Stimulated activated CD4-positive, alpha-beta T cell treated with anti-CD3 and anti-CD28 coated beads, Interleukin-2, amount 100 ng/mL, for 48 hours (primary cell): ENCODE results near the gene RIC3.

Experiments
- DNase-seq, 2 donors: peaks; one replicate each; pipeline ENCODE4 v3.0.0-alpha.2; 2020

RIC3 gene

DNA sequence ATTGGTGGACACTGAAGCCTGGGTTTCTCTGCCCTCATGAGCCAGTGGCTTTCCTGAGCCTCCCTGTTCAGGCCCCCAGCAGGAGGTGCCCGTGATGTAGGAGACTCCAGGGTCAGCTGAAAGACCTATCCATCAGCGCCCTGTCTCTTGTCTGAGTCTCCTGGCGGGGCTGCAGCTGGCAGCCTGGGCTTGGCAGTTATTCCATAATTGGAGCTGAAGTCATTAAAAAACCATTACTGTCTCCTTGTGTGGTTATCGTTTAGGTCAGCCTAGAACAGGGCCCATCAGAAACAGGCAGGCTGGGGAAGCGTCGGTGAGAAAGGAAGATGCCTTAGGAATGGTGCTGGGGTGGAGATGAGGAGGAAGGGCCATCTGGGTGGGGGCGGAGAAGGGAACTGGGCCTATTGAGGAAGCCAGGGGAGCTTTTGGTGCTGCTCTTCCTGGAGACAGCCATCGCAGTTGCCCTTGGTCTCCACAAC, 82.8 kb downstream of the RIC3 start:
- no peak for DNase-seq

DNA sequence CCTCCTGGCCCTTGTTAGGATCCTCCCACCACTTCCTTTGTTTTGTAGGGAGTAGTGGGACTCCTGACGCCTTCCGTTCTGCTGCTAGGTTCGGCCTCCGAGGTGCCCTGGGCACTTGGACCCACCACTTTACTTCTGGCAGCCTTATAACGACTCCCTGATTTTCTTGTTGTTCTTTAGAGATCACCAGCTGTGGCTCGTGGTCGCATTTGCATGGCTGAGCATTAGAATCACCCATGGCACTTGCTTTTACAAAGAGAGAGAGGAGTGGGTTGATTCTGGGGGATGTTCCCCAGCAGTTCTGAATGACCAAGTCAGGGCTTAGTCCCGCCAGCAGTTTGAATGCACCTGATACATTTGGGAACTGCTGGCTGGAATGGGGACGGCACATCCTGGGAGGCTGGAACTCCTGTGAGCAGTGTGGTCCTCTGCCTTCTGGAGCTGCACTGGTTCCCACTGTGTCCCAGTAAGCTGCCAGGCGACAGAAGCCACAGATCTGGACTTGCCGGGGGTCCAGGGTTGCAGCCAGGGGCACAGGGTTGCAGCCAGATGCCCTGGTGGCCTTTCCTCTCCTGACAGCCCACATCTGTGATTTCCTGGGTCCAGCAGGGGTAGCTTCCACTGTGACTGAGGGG, 83.7 kb downstream of the RIC3 start:
- no peak for DNase-seq

DNA sequence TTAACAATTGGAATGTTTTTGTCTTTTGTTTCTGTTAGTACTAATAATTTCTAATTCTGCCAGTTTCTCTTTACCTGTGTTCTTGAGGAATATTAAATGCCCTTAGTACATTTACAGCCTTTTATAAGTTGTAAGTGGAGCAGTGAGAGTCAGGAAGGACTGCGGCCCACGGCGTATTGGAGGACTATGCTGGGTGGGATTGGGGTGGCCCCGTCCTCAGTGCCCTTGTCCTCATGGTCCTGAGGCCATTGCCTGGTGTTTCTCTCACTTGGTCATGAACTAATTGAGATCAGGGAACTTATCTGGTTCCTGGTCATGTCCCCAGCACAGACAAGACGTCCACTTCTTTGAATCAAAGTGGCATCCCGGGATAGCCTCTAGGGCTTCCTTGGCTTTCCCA, 84.5 kb downstream of the RIC3 start:
- DNase-seq = no peak

DNA sequence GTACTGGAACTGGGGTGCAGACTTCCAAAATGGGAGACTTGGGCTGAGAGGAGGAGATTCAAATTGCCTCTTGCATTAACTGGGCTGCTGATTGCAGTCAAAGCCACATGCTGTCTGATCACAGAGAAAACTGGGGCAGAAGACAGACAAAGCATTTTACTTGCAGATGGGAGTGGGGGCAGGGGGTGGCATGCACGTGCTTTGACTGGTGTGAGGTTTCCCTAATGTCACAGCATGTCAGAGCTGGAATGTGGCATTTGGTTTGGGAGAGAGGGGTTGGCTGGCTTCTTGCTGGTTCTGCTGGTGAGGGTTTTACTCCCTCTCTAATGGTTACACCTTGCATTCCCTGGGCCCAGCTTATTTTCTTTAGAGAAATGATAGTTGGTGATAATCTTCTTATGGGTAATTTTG, 84.9 kb downstream of the RIC3 start:
- DNase-seq = no peak

DNA sequence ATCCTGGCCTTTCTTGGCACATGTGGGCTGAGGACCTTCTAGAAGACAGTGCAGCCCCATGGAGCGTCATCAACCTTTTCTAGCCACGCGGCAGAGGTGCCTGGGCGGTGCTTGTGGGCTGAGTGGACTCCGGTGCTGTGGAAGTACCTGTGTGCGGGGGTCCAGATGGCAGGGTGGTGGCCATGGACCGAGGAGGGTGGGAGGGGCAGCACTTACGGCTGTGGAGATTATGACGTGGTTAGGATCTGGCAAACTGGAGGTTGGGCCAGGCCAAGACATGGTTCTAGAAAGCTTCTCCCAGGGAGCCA, 85.8 kb downstream of the RIC3 start:
- DNase-seq = no peak

DNA sequence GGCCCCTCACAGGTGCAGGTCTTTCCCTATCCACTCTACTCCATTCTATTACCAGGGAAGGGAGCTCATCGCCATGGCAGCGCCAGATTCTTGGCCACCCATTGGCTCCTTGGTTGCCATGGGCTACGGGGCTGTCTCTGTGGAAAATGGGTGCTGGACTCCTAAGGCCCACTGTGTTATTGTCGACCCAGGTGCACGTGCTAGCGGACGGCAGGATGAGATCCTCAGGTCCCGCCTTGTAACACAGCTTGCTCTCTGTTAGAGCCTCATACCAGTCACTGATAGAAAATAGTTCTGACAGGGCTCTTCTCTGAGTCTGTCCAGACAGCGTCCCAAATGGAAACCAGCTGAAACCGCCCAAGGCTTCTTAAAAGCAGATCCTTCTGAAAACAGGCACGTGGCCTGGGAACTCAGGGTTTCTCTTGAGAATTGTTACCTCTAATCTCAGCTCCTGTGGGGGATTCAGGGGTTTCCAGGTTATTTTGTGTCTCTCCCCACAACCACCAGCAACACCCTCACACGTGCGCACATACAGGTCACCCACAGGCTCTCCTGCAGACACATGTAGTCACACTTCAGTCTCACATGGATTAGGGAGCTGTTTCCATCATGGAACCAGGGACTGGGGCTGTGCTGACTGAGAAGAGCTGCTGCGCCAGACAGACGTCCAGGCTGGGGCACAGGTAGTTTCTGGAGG, 86.3 kb downstream of the RIC3 start:
- no peak for DNase-seq

DNA sequence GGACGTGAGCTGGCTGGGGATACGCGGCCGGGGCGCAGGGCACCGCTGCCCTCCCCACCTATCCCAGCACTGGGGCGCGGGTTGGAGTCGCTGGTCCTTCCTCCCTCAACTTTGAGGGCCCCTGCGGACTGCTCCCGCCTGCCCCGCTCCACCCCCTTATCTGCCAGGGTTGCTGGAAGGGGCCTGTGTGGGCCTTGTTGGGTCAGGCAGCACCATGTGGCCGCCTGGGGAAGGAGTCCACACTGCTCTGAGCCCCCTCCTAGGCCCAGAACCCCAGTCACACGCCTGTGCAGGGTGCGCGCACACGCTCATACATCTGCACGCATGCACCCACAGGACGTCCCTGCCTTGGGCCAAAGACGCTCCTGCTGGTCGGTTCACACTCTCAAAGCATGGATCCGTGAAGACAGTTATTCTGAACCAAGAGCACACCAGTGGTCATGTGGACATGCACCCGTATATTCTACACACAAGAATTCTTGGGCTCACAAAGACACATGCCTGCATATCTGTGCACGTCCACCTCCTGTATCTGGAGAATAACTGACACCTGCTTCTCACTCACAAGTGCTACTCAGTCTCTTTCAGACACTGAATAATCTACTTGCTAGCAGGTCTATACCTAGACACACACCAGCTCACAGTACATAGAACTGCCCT, 87.1 kb downstream of the RIC3 start:
- DNase-seq = no peak

DNA sequence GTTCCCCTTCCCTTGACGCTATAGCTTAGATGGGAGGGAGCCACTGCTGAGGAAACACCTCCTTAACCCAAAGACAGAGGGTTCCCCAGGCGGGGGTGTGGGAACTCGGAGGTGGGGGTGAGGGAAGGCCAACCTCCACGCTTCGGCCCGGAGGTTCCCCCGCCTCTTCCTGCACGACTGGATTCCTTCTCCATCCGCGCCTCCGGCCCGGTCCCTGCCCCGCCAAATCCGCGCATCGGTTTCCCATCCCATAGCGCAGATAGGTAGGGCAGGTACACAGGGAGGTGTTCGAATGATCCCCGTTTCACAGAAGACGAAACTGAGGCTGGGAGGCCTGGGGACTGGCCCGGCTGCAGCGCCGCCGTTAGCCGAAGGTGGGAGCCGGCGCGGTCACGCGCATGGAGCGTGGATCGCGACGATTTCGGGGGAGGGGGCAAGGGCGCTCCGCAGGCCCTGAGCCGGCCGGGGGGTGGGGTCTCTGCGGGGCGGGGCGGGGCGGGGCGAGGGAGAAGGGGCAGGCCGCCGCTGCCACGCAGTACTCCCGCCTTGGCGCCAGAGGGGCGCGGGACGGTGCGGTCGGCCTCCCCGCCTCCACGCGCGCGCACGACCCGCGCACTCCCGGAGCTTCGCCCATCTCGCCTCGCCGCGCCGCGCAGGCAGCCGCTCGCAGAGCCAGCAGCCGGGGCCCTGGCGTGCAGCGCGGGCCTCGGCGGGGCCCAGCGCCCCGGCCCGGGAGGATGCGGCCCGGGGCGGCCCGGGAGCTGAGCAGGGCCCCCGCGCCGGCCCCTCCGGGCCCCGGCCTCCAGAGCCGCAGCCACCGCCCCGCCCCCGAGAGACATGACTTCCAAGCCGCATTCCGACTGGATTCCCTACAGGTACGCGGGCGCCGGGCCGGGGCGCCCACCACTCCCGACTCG, 87.9 kb downstream of the RIC3 start, which contains the start of gene TUB:
Gene TUB, plus strand, starts transcription at position 538 of the 917 bp plus-strand sequence. Its CDS starts 300 bp downstream, at position 838.
- no peak for DNase-seq

DNA sequence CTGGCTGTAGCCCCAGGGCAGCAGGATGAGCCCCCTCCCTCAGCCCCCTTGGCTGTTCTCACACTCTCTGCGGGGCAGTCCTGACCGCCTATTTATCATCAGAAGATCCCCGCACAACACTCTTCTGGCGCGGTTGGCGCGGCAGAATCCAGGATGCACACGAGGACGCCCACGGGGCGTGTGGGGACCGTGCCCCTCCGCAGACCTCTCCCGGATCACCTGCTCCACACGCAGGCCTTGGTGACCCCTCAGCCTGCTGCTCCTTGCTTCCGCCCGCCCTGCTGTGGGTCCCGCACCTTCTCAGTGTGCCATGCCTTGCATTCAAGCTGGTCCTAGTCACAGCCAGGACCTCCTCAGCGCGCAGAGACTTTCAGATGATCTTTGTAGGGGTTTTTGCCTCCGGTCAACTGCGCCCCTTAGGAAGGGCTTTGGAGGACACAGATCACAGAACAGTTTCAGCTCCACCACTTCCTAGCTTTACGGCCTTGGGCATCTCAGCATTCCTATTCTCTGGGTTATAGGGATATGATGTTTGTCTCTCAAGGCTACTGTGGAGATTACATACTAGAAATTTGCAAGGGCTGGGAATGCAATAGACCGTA, 88.7 kb downstream of the RIC3 start:
- no peak for DNase-seq

DNA sequence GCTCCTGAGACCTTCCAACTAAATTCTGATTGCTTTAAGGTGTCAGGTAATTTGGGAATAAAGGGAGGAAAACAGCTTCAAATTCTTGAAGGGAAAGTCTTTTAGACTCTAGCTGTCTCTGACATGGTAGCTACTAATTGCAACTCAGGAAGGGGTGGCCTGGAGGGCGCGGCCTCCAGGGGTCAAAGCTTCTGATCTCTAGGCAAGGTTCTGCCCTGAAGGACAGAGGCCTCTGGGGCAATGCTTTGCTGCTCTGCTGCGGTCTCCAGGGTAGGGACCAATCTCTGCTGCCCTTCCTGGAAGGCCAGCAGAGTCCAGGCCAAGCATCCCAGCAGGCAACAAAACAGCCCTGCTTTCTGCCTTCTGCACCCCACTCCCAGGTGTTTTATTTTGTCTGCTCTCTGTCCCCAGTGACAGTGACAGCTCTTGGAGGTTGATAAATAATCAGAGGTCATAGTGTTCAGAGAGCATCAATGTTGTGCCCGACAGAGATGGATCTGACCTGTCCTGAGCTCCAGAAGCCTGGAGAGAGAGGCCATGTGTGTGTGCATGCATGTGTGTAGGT, 89.6 kb downstream of the RIC3 start:
- DNase-seq = no peak

DNA sequence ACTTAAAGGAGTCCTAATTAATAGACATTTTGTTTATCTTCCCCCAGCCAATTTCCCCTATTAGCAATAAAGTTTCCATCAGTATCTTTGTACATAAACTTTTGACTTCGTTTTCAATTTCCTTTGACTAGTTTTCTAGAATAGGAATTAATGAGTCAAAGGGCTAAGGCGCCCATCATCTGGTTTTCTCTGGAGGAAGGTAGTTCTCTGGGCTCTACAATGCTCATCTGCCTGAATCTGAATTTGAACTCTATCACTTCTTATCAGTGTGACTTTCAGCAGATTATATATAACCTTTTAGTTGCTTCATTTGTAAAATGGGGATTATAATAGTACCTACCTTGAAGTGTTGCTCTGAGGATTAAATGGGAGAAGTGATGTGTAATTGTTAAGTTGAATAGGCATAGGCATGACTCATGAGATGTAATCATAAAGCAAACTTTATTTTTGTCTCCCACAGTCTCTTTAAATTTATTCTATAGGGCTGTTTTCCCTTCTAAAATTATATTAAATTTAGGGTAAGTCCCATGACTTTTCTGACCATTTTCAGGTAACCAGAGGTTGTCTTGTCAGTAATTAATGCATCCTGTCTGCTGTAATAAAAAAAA, 93.6 kb downstream of the RIC3 start:
- DNase-seq = no peak

DNA sequence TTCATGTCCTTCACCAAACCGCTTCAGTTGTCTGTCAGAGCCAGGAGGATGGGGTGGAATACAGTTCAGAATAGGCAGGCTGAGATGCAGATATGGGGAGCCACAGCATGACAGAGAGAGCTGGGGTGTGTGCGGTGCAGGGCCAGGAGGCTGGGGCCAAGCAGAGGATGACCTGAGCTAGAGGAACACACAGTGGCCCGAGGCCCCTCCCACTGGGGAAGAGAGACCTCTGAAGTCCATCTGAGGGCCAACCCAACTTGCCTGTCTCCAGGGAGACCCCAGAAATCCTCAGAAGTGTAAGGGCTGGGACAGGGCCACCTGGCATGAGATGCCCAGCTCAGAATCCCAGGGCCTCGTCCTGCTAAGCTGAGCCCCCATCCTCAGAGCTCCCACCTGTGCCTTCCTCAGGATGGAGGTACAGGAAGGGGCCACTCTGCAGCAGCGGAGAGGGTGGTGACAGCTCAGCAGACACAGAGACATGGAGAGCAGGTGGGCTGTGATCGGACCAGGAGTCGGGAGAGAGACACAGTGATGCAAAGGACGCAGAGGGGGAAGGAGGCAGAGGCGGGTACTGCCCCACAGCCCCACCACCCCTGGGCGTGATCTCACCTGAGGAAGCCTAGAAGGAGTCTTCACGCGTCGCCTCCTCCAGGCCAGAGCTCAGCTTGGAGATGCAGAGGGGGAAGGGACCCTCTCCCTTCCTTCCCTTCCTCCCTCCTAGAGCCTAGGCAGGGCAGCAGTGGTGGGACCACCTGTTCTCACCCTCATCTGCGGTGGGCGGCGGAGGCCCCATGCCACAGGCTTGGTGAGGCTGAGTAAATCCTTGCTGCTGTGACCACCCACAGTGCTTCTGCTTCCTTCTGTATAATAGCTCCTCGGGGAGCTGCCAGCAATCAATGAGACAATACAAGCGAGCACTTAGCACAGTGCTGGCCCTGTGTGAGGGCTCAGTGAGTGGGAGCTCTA, 96.9 kb downstream of the RIC3 start:
- DNase-seq = no peak

DNA sequence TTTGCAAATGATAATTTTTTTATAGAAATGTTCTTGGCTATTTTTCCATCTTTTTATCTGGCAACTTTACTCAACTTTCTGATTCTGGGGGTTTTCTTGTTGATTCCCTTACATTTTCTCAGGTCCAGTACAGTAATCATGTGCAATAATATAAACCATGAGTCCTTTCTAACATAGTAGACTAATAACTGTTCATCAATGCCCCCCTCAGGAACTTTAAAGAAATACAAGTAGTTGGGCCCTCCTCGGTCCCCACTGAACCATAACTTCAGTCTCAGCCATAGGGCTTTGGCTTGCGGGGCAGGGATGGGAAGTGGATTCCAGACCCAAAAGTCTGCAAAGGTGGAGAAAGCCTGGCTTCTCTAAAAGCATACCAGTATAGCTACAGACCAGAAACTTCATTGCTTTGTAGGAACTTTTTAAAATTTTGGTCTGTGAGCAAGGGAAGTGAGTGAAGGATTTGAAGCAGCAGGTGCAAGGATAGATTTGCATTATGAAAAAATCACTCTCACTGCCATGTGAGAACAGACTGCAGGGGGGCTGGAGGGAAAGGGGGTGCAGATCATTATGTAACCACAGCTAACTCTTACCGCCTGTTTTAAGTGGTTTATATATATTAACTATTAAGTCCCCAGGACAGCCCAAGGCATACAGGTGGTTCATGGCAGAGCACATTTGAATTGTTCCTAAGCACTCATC, 98.3 kb downstream of the RIC3 start:
- DNase-seq = no peak

DNA sequence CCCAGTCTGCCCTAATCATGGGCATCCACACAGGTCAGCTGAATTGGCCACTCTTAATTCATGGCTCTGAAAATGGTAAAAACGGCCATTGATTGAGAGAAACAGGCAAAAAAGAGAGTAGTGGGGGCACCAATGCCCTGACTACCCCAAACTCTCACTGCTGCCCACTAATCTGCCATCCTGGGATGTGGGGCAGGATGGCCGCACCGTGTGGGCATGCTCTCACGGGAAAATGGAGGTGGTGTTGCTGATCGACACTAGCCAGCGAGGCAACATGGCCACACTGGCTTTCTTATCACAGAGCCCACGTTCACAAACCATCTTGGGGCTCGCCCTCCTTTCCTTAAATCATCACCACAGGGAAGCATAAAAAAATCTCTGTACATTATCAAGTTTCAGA, 99.1 kb downstream of the RIC3 start:
- DNase-seq = no peak

DNA sequence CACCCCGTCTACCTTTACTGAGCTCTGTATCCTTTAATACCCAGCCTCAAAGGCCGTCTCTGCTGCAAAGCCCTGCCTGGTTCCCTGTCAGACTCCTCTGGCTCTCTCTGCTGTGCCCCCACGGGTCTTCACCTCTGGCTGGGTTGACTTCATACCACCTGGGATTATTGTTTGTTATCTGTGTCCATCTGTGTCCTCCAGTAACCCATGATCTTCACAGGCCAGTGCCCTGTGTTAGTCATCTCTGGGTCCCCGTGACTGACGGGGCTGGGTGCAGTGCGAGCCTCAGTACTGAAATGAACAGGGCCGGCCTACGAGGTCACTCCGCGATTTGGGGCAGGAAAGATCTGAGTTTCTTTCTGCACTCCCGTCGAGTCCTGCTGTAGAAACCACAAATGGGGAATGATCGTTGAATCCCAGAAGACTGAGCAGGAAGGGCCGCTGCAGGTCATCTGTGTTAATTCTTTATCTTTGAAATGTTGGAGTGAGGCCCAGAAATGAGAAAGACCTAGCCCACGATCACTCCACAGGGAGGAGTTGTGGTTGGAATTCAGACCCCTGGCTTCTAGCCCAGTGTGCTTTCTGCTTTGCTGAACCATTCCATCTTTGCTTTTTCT, 100.1 kb downstream of the RIC3 start:
- no peak for DNase-seq

DNA sequence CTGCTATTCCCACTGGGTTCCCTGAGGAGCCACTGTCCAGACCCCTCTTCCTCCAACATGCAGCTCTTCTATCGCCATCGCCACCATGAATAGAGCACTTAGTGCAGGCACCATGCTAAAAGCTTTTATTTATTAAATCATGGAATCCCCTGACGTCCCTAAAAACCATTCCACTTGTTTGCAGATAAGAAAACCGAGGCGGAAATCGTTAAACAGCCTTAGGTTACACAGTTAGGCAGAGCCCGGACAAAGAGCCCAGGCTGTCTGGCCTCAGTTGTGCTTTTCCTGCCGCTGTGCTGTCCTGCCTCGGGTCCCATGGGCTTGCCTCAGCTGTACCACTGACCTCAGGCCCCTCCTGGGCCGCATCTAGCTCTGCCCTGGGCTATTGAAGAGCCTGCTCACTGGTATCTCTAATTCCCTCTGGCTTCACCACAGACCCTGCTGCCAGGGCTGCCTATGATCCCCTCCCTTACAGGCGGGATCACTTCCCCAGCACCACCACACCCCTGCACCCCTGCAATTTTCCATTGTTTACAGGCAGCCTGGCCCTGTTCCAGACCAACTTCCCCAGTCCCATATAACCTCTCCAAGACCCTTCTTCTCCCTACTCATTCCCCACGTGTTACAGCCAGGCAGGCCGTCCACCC, 100.8 kb downstream of the RIC3 start:
- DNase-seq = no peak

DNA sequence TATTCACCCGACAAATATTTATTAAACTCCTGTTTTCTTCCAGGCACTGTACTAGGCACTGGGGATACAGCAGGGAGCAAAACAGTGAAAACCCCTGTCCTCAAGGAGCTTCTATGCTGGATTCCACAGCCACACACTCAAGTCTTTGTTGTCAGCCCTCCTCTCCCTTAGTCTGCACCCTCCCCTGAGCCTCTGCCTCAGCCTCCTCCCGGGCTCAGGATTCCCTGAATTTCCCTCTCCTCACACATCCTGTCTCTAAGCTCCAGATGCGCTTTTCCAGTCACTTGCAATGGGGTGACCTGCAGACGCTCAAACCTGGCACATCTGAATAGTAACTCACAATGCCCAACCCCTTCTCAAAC, 101.3 kb downstream of the RIC3 start:
- DNase-seq = no peak

DNA sequence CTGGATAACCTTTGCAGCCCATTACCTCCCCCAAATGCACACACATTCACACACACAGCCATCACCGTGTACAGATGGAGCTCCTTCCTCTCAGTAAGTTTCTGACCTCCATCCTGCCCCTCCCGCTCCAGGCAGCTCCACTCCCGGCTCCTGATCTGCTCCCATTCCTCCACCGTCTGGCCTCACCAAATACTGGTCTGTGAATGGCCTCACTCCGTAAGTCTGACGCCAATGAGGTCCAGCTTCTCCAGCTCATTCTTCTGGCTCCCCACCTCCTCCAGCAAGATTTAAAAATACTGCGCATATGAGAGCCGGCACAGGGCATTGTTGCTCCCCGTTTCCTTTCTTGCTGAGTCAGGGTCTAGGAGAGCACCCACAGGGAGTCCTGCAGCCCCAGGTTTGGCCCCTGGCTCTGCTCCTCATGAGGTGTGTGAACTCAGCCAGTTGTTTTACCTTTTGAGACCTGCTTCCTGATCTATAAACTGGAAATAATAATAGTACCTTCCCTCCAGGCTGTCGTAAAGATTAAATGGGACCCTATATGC, 101.8 kb downstream of the RIC3 start:
- no peak for DNase-seq
